ENCODE results near the gene RDH14. TPM values are rescaled to one million over a fixed set of nuclear protein-coding genes. Genes with fewer than 3 reads are reported as not detected.

The RDH14 gene
- total RNA-seq, 1 donor from 2014 or later, result 42.6 TPM

- intact Hi-C loops (cut with micrococcal nuclease), result loop anchor here (10.0 kb wide), 1 partner anchor 219 kb away; no protein-coding TSS in a partner anchor
- H3K27ac ChIP-seq (replicated peaks), result peak overlapping the region; percentile 90
- H3K4me3 ChIP-seq, result no peak overlapping the region
- peaks cover 40% of the 10 kb centered on the region for H3K4me1 ChIP-seq
- no peak for DNase-seq
- H3K9me3 ChIP-seq (replicated peaks), result no peaks in the 10 kb centered on the region
- TF ChIP-seq, protein P1, sequence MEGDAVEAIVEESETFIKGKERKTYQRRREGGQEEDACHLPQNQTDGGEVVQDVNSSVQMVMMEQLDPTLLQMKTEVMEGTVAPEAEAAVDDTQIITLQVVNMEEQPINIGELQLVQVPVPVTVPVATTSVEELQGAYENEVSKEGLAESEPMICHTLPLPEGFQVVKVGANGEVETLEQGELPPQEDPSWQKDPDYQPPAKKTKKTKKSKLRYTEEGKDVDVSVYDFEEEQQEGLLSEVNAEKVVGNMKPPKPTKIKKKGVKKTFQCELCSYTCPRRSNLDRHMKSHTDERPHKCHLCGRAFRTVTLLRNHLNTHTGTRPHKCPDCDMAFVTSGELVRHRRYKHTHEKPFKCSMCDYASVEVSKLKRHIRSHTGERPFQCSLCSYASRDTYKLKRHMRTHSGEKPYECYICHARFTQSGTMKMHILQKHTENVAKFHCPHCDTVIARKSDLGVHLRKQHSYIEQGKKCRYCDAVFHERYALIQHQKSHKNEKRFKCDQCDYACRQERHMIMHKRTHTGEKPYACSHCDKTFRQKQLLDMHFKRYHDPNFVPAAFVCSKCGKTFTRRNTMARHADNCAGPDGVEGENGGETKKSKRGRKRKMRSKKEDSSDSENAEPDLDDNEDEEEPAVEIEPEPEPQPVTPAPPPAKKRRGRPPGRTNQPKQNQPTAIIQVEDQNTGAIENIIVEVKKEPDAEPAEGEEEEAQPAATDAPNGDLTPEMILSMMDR (IDR thresholded peaks at IDR 0.05; ENCODE audit: borderline replicate concordance), result no peak
- no peaks in the 10 kb centered on the region for H3K27me3 ChIP-seq (ENCODE audit: low read depth)
- H3K36me3 ChIP-seq, result no peaks in the 10 kb centered on the region
These were observed 34.6 kb downstream of the RDH14 start for GRCh38 chr2:18525852-18526251.

GRCh38 chr2:18525236-18525635 is 35.2 kb downstream of the RDH14 start:
- Histone ChIP-seq H3K36me3 (no peaks in the 10 kb centered on the region), H3K27ac (replicated peaks) (peak overlapping the region; percentile 90), H3K9me3 (replicated peaks) (no peaks in the 10 kb centered on the region), H3K4me1 (peaks cover 45% of the 10 kb centered on the region), H3K4me3 (no peak overlapping the region), H3K27me3 (ENCODE audit: low read depth) (no peaks in the 10 kb centered on the region)
- DNase-seq, result peak; percentile 70
- intact Hi-C loops (cut with micrococcal nuclease), result loop anchor here (10.0 kb wide), 1 partner anchor 220 kb away; no protein-coding TSS in a partner anchor
- TF ChIP-seq, protein P1 (IDR thresholded peaks at IDR 0.05; ENCODE audit: borderline replicate concordance), result no peak

DNA sequence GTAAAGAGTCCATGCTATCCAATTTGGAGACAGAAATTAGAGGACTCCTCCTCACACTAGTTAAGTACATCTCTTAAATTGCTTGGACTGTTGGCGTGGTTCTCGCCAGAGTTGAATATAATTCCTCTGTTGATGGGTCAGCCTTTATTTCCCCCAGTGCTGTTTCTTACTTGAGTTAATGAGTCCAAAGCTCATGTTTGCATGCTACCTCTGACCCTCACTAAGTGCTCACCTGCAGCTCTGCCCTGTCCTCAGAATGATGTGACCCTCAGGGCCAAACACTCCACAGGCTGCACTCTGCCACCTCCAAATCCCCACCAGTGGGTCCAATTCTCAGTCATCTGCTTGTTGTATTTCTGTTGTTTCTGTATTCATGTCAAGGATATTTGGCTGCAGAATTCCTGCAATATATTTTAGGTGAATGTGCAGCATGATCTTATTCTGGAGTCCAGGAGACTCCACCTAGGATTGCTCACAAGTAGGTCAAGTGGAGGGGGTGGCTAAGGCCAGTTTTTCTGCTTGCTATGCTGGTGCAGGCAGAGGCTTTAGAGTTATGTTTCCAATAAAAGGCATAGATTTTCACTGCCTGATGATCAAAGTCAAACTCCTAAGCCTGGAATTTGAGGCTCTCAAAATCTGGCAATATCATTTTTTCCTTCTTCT is 37.8 kb downstream of the RDH14 start:
- H3K9me3 ChIP-seq (replicated peaks), result no peaks in the 10 kb centered on the region
- intact Hi-C loops (cut with micrococcal nuclease), result loop anchor here (10.0 kb wide), 1 partner anchor 222 kb away; no protein-coding TSS in a partner anchor
- peak overlapping the region; percentile 64 for H3K27ac ChIP-seq (replicated peaks)
- peaks cover 63% of the 10 kb centered on the region for H3K4me1 ChIP-seq
- no peak overlapping the region for H3K4me3 ChIP-seq
- TF ChIP-seq, protein P1 (IDR thresholded peaks at IDR 0.05; ENCODE audit: borderline replicate concordance), result no peak
- H3K36me3 ChIP-seq, result no peaks in the 10 kb centered on the region
- H3K27me3 ChIP-seq (ENCODE audit: low read depth), result no peaks in the 10 kb centered on the region
- DNase-seq, result no peak

DNA sequence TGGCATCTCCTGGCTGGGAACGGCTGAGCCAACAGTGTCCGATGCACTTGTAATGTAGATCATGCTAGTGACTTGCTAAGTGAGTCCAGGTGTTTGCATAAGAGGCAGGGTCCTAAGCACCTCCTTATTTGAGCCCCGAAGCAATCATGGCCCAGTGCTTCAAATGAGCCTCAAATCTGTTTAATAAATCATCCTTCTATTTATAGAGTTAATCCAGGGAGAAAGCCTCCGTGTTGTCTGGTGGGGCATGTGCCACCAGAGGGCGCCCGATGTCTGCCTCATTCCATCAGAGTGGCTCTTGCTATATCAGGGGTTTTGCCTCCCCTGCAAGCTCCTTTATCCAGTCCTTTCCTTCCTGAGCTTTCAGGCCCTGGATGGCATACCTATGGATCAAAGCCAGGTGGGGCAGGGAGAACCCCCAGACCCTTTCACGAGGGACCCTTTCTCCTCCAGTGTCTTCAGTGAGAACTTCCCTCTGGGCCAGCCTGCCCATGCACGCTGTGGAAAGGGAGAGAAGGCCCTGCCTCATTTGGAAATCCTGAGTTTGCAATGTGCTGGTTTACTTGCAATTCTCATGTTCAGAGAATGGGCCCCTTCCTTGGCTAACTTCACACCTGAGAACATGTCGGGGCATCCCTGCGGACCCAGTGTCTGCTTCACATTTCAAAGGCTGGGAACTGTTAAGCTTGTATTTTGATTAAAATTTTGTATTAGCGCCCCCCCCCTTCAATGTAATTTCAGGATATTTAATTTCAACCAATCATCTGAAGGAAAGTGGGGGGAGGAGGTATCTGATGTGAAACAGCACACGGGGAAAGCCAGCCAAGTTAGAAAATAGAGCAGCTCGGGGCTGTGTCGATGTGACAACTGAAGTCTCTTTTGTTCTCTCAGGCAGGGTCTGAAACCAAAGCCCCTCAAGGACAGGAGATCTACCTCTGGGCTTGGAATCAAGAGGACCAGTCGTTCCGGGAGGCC is 39.7 kb downstream of the RDH14 start:
- H3K27ac ChIP-seq (replicated peaks), result peak overlapping the region; percentile 64
- no peaks in the 10 kb centered on the region for H3K27me3 ChIP-seq (ENCODE audit: low read depth)
- peaks cover 44% of the 10 kb centered on the region for H3K4me1 ChIP-seq
- TF ChIP-seq, protein P1 (IDR thresholded peaks at IDR 0.05; ENCODE audit: borderline replicate concordance), result peak; percentile 92
- H3K36me3 ChIP-seq, result no peaks in the 10 kb centered on the region
- no peaks in the 10 kb centered on the region for H3K9me3 ChIP-seq (replicated peaks)
- intact Hi-C loops (cut with micrococcal nuclease), result loop anchor here (10.0 kb wide), 1 partner anchor 224 kb away; no protein-coding TSS in a partner anchor
- DNase-seq, result peak; percentile 88
- peak overlapping the region; percentile 45 for H3K4me3 ChIP-seq

DNA sequence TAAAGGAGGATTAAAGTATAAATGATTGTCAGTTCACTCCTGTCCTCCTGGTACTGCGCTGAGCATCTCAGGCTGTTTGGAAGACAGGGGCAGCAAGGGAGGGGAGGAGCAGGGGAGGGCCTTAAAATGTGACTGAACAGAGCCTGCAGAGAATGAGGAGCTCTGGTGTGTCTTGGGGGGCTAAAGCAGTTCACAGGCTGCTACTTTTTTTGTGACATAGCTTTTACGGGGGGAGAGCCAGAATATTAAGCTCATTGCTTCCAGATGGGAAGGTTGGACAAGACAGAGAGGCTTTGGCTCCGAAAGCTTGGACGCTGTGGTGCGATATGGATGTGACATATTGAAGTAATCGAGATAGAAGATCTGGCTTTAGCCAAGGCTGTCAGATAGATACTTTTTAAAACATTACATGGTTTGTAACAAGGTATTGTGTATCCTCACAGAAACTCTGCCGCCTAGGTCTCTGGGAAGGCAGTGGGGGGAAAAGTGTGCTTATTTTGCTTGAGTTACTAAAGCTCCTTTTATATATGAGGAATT is 40.5 kb downstream of the RDH14 start:
- H3K4me3 ChIP-seq, result no peak overlapping the region
- H3K27ac ChIP-seq (replicated peaks), result peak overlapping the region; percentile 64
- DNase-seq, result no peak
- peaks cover 44% of the 10 kb centered on the region for H3K4me1 ChIP-seq
- TF ChIP-seq, protein P1 (IDR thresholded peaks at IDR 0.05; ENCODE audit: borderline replicate concordance), result no peak
- H3K27me3 ChIP-seq (ENCODE audit: low read depth), result no peaks in the 10 kb centered on the region
- no peaks in the 10 kb centered on the region for H3K36me3 ChIP-seq
- intact Hi-C loops (cut with micrococcal nuclease), result loop anchor here (10.0 kb wide), 1 partner anchor 225 kb away; no protein-coding TSS in a partner anchor
- no peaks in the 10 kb centered on the region for H3K9me3 ChIP-seq (replicated peaks)
